Prostate gland (tissue), 2 donors: ENCODE results near the gene EGLN1. TPM values are rescaled to one million over a fixed set of nuclear protein-coding genes. Genes with fewer than 3 reads are reported as not detected.
A peak's percentile ranks its signal among the peaks of the same experiment; 100 is the strongest.

Source experiments
- DNase-seq: peaks from one replicate; pipeline ENCODE4 v3.0.0-alpha.2; 2019; ENCODE audit warnings: low spot score
- H3K27ac ChIP-seq, 2 donors: fragments of 200-600 bp; sonication (generic); 2 replicates each; pipeline ENCODE4 v1.5.1; 2017 to 2019
- H3K27me3 ChIP-seq: fragments of 200-600 bp; sonication (generic); replicated peaks from 2 replicates; pipeline ENCODE4 v1.5.1; 2019; ENCODE audit not compliant: insufficient read depth
- H3K36me3 ChIP-seq, 2 donors: fragments of 200-600 bp; sonication (generic); 1 replicate in 1 of 2; 2 replicates in 1 of 2; pipeline versions ENCODE4 v1.5.1 to v1.8.1; 2017 to 2019
- H3K4me1 ChIP-seq: fragments of 200-600 bp; sonication (generic); replicated peaks from 2 replicates; pipeline ENCODE4 v1.5.1; 2019
- H3K4me3 ChIP-seq, 2 donors: fragments of 200-600 bp; sonication (generic); 2 replicates each; pipeline ENCODE4 v1.5.1; 2017 to 2019
- H3K9me3 ChIP-seq: fragments of 200-600 bp; sonication (generic); 2 replicates; pipeline ENCODE4 v1.5.1; 2017
- CTCF ChIP-seq, 4 experiments: fragments of 200-600 bp in 2 of 4; fragments of 450-650 bp in 2 of 4; sonication (generic) in 2 of 4; IDR thresholded peaks; 1 replicate in 3 of 4; 2 replicates in 1 of 4; pipeline ENCODE4 v1.5.1; 2016 to 2019; ENCODE audit warnings: antibody characterized with exemption in 4 of 4, mild to moderate bottlenecking in 2 of 4, moderate library complexity in 2 of 4
- POLR2A ChIP-seq: fragments of 450-650 bp; IDR thresholded peaks from one replicate; pipeline ENCODE4 v1.6.1; 2016; ENCODE audit warnings: antibody characterized with exemption, mild to moderate bottlenecking
- POLR2AphosphoS5 ChIP-seq: sonication (generic); formaldehyde crosslinking; IDR thresholded peaks from one replicate; pipeline ENCODE4 v1.6.1; 2017; ENCODE audit warnings: antibody characterized with exemption
- WGBS: methylation state at CpG from one replicate; pipeline ENCODE4 v1.1.5; 2018; 5-methylcytosine and 5-hydroxymethylcytosine counted together
- intact Hi-C: fragments of 100-400 bp; cut with DNase I; formaldehyde crosslinking; loops from one replicate; pipeline ENCODE4 v1.14.2; 2022
- total RNA-seq, 2 donors: library from RNA; depleted of rRNA; stranded (reverse); fragments of >200 nt; gene quantifications; one replicate each; pipeline ENCODE4 v1.1.0, GENCODE V29; 2016

Gene EGLN1
- total RNA-seq, 2 donors from 2014 or later = 32.2 to 61.5 TPM

GRCh38 chr1:231334952-231335351, 87.1 kb downstream of the EGLN1 start:
- Histone ChIP-seq H3K36me3 (no peaks in the 10 kb centered on the region), H3K4me1 (peaks cover 7% of the 10 kb centered on the region), H3K27ac (no peak overlapping the region), H3K9me3 (no peaks in the 10 kb centered on the region), H3K27me3 (no peaks in the 10 kb centered on the region), H3K4me3 (peak overlapping the region in 1 of 2 donors; percentile 7)
- DNase-seq = no peak
- no peak for TF ChIP-seq POLR2A
- no peak for TF ChIP-seq CTCF (IDR thresholded peaks at IDR 0.05)
- TF ChIP-seq POLR2AphosphoS5 = no peak
- 92% methylated on average over 6 of the region's 6 CpGs for WGBS
- intact Hi-C loops = loop anchor here (5.0 kb wide), 3 partner anchors 87 to 192 kb away; partner anchors contain the start of genes EGLN1, GNPAT and TSNAX

- Histone ChIP-seq H3K36me3 (no peaks in the 10 kb centered on the region), H3K4me1 (peaks cover 3% of the 10 kb centered on the region)
Observed at GRCh38 chr1:231334079-231334666, 87.9 kb downstream of the EGLN1 start.

GRCh38 chr1:231332761-231333160, 89.3 kb downstream of the EGLN1 start:
- Histone ChIP-seq H3K27ac (no peak overlapping the region), H3K4me3 (no peak overlapping the region), H3K9me3 (no peaks in the 10 kb centered on the region), H3K36me3 (no peaks in the 10 kb centered on the region), H3K27me3 (no peaks in the 10 kb centered on the region), H3K4me1 (no peaks in the 10 kb centered on the region)
- WGBS = 73% methylated on average over 1 of the region's 1 CpG
- TF ChIP-seq CTCF (IDR thresholded peaks at IDR 0.05) (no peak), POLR2A (no peak), POLR2AphosphoS5 (no peak)
- intact Hi-C loops = no loop called here
- DNase-seq = no peak

More at GRCh38 chr1:231334079-231334666, 87.9 kb downstream of the EGLN1 start:
- TF ChIP-seq POLR2A (no peak), POLR2AphosphoS5 (no peak), CTCF (IDR thresholded peaks at IDR 0.05) (no peak)
- H3K9me3 ChIP-seq = no peaks in the 10 kb centered on the region
- peak overlapping the region in 1 of 2 donors; percentile 7 for H3K4me3 ChIP-seq
- WGBS = 75% methylated on average over 1 of the region's 1 CpG
- DNase-seq = no peak
- H3K27me3 ChIP-seq = no peaks in the 10 kb centered on the region
- intact Hi-C loops = no loop called here
- H3K27ac ChIP-seq = no peak overlapping the region

GRCh38 chr1:231329483-231329882, 92.6 kb downstream of the EGLN1 start:
- Histone ChIP-seq H3K36me3 (no peaks in the 10 kb centered on the region), H3K9me3 (no peaks in the 10 kb centered on the region), H3K27me3 (no peaks in the 10 kb centered on the region), H3K4me1 (peaks cover 4% of the 10 kb centered on the region), H3K4me3 (no peak overlapping the region), H3K27ac (no peak overlapping the region)
- intact Hi-C loops = no loop called here
- TF ChIP-seq POLR2A = no peak
- no peak for TF ChIP-seq POLR2AphosphoS5
- TF ChIP-seq CTCF (IDR thresholded peaks at IDR 0.05) = no peak
- WGBS = 88% methylated on average over 7 of the region's 7 CpGs
- no peak for DNase-seq

GRCh38 chr1:231327617-231328016, 94.5 kb downstream of the EGLN1 start:
- Histone ChIP-seq H3K27ac (no peak overlapping the region), H3K36me3 (no peaks in the 10 kb centered on the region), H3K9me3 (no peaks in the 10 kb centered on the region), H3K27me3 (no peaks in the 10 kb centered on the region), H3K4me3 (no peak overlapping the region), H3K4me1 (peaks cover 4% of the 10 kb centered on the region)
- 77% methylated on average over 5 of the region's 5 CpGs for WGBS
- DNase-seq = no peak
- intact Hi-C loops = no loop called here
- no peak for TF ChIP-seq CTCF (IDR thresholded peaks at IDR 0.05)
- no peak for TF ChIP-seq POLR2A
- no peak for TF ChIP-seq POLR2AphosphoS5
